GM04503 (cell line): ENCODE data around the gene PRICKLE2.
A peak's percentile ranks its signal among the peaks of the same experiment; 100 is the strongest.

Source experiments
- DNase-seq: peaks from one replicate; pipeline ENCODE4 v3.0.0-alpha.2; 2012; ENCODE audit warnings: low read depth

PRICKLE2 gene

GRCh38 chr3:64160000-64160695, 65.1 kb downstream of the PRICKLE2 start:
- no peak for DNase-seq

GRCh38 chr3:64158334-64158733, 66.9 kb downstream of the PRICKLE2 start:
- DNase-seq, result no peak

- DNase-seq, result no peak
Measured at GRCh38 chr3:64157150-64158035, 67.9 kb downstream of the PRICKLE2 start.

GRCh38 chr3:64155328-64155727, 69.9 kb downstream of the PRICKLE2 start:
- DNase-seq, result no peak

GRCh38 chr3:64152676-64153466, 72.4 kb downstream of the PRICKLE2 start:
- DNase-seq, result no peak

GRCh38 chr3:64152086-64152485, 73.2 kb downstream of the PRICKLE2 start:
- no peak for DNase-seq

- no peak for DNase-seq
Measured at GRCh38 chr3:64151342-64151871, 73.9 kb downstream of the PRICKLE2 start.

- DNase-seq, result peak; percentile 47
Measured at GRCh38 chr3:64150623-64151207, 74.6 kb downstream of the PRICKLE2 start.

- DNase-seq, result no peak
Measured at GRCh38 chr3:64149886-64150285, 75.4 kb downstream of the PRICKLE2 start.

- no peak for DNase-seq
Measured at GRCh38 chr3:64148955-64149653, 76.2 kb downstream of the PRICKLE2 start.

- DNase-seq, result no peak
Measured at GRCh38 chr3:64147211-64147610, 78.1 kb downstream of the PRICKLE2 start.

GRCh38 chr3:64145438-64145837, 79.8 kb downstream of the PRICKLE2 start:
- no peak for DNase-seq

- no peak for DNase-seq
Measured at GRCh38 chr3:64144241-64144900, 80.9 kb downstream of the PRICKLE2 start.

- DNase-seq, result peak; percentile 57
Measured at GRCh38 chr3:64143409-64144130, 81.7 kb downstream of the PRICKLE2 start.

- no peak for DNase-seq
Measured at GRCh38 chr3:64141476-64141875, 83.8 kb downstream of the PRICKLE2 start.

GRCh38 chr3:64140651-64141050, 84.6 kb downstream of the PRICKLE2 start:
- DNase-seq, result no peak

GRCh38 chr3:64138656-64139375, 86.5 kb downstream of the PRICKLE2 start:
- no peak for DNase-seq

- no peak for DNase-seq
Measured at GRCh38 chr3:64138046-64138445, 87.2 kb downstream of the PRICKLE2 start.

GRCh38 chr3:64134882-64135281, 90.4 kb downstream of the PRICKLE2 start:
- no peak for DNase-seq
